SU-DHL-6 (cell line): ENCODE data around the gene NXPH1.

Experiments
- H2AFZ ChIP-seq: fragments of 200-600 bp; sonication (generic); 2 replicates; pipeline ENCODE4 v1.6.1; 2014; ENCODE audit warnings: low read depth, mild to moderate bottlenecking, moderate library complexity, mixed read lengths, antibody characterized with exemption, low read length; ENCODE audit not compliant: severe bottlenecking
- H3F3A ChIP-seq: fragments of 200-600 bp; shearing (Covaris generic); 2 replicates; pipeline ENCODE4 v1.6.0; 2016; ENCODE audit warnings: antibody characterized with exemption, mild to moderate bottlenecking; ENCODE audit not compliant: insufficient read depth
- H3K27ac ChIP-seq: fragments of 200-600 bp; sonication (generic); 2 replicates; pipeline ENCODE4 v1.5.1; 2016; ENCODE audit warnings: low read depth, mild to moderate bottlenecking, low read length, moderate library complexity, mixed read lengths
- H3K27me3 ChIP-seq: fragments of 200-600 bp; sonication (generic), shearing (Covaris generic); 2 replicates; pipeline ENCODE4 v1.6.0; 2014; ENCODE audit warnings: mild to moderate bottlenecking, low read length
- H3K36me3 ChIP-seq: fragments of 200-600 bp; sonication (generic); 2 replicates; pipeline ENCODE4 v1.6.1; 2014; ENCODE audit warnings: mild to moderate bottlenecking, low read length, mixed read lengths
- H3K4me2 ChIP-seq: fragments of 300-600, 200-600 bp; shearing (Covaris generic), sonication (generic); 2 replicates; pipeline ENCODE4 v1.6.0; 2014; ENCODE audit warnings: low read length, low read depth, mild to moderate bottlenecking; ENCODE audit not compliant: poor library complexity, severe bottlenecking
- H3K4me3 ChIP-seq: fragments of 200-600 bp; sonication (generic); 2 replicates; pipeline ENCODE4 v1.5.1; 2014; ENCODE audit warnings: antibody characterized with exemption, low read length, mild to moderate bottlenecking, mixed read lengths; ENCODE audit not compliant: insufficient read depth, poor library complexity, severe bottlenecking
- H3K79me2 ChIP-seq: fragments of 200-600 bp; sonication (generic); 2 replicates; pipeline ENCODE4 v1.6.1; 2014; ENCODE audit warnings: mild to moderate bottlenecking, low read length, moderate library complexity; ENCODE audit not compliant: insufficient read depth
- H3K9ac ChIP-seq: fragments of 200-600 bp; sonication (generic); 2 replicates; pipeline ENCODE4 v1.7.0; 2014; ENCODE audit warnings: mild to moderate bottlenecking, low read length
- H3K9me2 ChIP-seq: fragments of 200-600 bp; sonication (generic); replicated peaks from 2 replicates; pipeline ENCODE4 v1.6.1; 2014; ENCODE audit warnings: low read length; ENCODE audit not compliant: insufficient read depth
- H3K9me3 ChIP-seq: fragments of 200-600 bp; sonication (generic); 2 replicates; pipeline ENCODE4 v1.6.1; 2014; ENCODE audit warnings: low read length, mixed read lengths; ENCODE audit not compliant: insufficient read depth
- H4K20me1 ChIP-seq: fragments of 200-600 bp; sonication (generic); 2 replicates; pipeline ENCODE4 v1.6.1; 2014; ENCODE audit warnings: low read depth, mild to moderate bottlenecking, antibody characterized with exemption, low read length, moderate library complexity, mixed read lengths
- EZH2phosphoT487 ChIP-seq: fragments of 200-600 bp; sonication (generic), shearing (Covaris generic); conservative IDR thresholded peaks from 2 replicates; pipeline ENCODE4 v1.6.1; 2018; ENCODE audit warnings: mild to moderate bottlenecking, antibody characterized with exemption, low read length, moderate library complexity, mixed read lengths
- TF ChIP-seq, protein P1 (sequence below): fragments of 200-600 bp; sonication (generic); IDR thresholded peaks from one replicate; pipeline ENCODE4 v1.5.1; 2017; ENCODE audit warnings: antibody characterized with exemption, mild to moderate bottlenecking, low read length, moderate library complexity; ENCODE audit not compliant: insufficient read depth, poor library complexity, severe bottlenecking

Gene NXPH1

DNA sequence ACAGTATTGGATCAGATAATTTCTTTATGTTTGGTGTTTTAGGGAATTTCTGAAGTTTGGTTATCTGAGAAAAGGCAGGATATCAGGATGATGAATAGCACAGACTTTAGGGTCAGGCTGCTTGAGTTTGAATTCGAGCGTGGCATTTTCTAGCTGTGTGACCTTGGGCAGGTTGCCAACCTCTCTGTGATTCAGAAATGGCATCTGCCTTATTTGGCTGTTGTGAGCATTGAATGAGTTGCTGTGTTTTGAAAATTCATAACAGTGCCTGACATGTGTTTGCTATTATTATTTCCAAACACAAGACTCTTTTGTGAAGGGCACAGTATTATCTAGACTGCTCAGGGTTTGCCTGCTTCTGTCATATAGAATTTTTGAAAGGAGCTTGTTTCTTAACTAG lies 66.9 kb downstream of the NXPH1 start:
- Histone ChIP-seq H3K4me2 (no peak overlapping the region), H4K20me1 (no peaks in the 10 kb centered on the region), H3K79me2 (no peaks in the 10 kb centered on the region), H3K4me3 (no peak overlapping the region), H3F3A (no peaks in the 10 kb centered on the region), H3K9me2 (no peaks in the 10 kb centered on the region), H3K27me3 (no peaks in the 10 kb centered on the region), H3K9me3 (no peaks in the 10 kb centered on the region), H3K9ac (no peak overlapping the region), H2AFZ (no peak overlapping the region), H3K36me3 (no peaks in the 10 kb centered on the region), H3K27ac (no peak overlapping the region)
- TF ChIP-seq EZH2phosphoT487, result no peak
- TF ChIP-seq, protein P1, sequence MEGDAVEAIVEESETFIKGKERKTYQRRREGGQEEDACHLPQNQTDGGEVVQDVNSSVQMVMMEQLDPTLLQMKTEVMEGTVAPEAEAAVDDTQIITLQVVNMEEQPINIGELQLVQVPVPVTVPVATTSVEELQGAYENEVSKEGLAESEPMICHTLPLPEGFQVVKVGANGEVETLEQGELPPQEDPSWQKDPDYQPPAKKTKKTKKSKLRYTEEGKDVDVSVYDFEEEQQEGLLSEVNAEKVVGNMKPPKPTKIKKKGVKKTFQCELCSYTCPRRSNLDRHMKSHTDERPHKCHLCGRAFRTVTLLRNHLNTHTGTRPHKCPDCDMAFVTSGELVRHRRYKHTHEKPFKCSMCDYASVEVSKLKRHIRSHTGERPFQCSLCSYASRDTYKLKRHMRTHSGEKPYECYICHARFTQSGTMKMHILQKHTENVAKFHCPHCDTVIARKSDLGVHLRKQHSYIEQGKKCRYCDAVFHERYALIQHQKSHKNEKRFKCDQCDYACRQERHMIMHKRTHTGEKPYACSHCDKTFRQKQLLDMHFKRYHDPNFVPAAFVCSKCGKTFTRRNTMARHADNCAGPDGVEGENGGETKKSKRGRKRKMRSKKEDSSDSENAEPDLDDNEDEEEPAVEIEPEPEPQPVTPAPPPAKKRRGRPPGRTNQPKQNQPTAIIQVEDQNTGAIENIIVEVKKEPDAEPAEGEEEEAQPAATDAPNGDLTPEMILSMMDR, result no peak

DNA sequence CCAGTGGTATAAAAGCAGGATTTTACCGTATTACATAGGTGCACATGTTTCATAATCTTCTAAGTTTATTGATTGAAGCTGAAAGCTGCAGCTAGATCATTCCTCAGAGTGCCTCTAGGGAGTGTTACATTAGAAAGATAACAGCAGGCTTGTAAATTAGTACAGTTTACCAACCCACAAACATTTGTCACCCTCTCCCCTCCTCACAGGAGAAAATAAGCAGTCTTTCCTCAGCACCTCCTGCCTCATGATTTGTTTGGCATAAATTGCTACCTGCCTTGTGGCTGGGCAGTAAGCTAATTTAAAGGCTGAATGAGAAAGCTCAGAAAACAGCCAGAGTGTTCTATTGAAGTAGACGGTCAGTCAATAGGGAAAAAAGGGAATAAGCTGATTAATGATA lies 74.2 kb downstream of the NXPH1 start:
- Histone ChIP-seq H3K27ac (no peak overlapping the region), H3K27me3 (no peaks in the 10 kb centered on the region), H3K9me3 (no peaks in the 10 kb centered on the region), H3K79me2 (no peaks in the 10 kb centered on the region), H3K4me3 (no peak overlapping the region), H3F3A (no peaks in the 10 kb centered on the region), H3K9ac (no peak overlapping the region), H3K36me3 (no peaks in the 10 kb centered on the region), H3K4me2 (no peak overlapping the region), H3K9me2 (no peaks in the 10 kb centered on the region), H4K20me1 (no peaks in the 10 kb centered on the region), H2AFZ (no peak overlapping the region)
- TF ChIP-seq, protein P1, result no peak
- TF ChIP-seq EZH2phosphoT487, result no peak

DNA sequence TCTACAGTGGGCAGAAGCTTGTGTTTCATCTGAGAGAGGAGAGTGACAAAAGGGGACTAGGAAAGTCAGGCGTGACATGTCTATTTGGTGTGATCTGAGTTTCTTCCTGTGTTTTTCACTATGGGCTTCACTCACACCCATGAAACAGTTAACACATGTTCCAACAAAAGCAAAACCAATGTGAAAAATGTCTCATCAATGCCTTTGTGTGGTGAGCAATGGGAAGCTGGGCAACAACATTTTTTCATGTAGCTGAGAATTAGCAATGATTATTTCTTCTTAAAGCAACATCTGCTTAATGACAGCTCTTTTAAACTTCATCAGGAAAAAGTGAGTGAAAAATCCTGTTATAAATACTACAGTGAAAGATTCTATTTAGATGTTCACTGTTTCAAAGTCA lies 76.2 kb downstream of the NXPH1 start:
- H3K9me3 ChIP-seq, result no peaks in the 10 kb centered on the region
- no peaks in the 10 kb centered on the region for H3K9me2 ChIP-seq
- H2AFZ ChIP-seq, result no peak overlapping the region
- TF ChIP-seq EZH2phosphoT487, result no peak
- TF ChIP-seq, protein P1, result no peak
- no peaks in the 10 kb centered on the region for H3K79me2 ChIP-seq
- H4K20me1 ChIP-seq, result no peaks in the 10 kb centered on the region
- H3K36me3 ChIP-seq, result no peaks in the 10 kb centered on the region
- no peak overlapping the region for H3K9ac ChIP-seq
- no peak overlapping the region for H3K4me3 ChIP-seq
- H3K4me2 ChIP-seq, result no peak overlapping the region
- no peak overlapping the region for H3K27ac ChIP-seq
- no peaks in the 10 kb centered on the region for H3F3A ChIP-seq
- H3K27me3 ChIP-seq, result no peaks in the 10 kb centered on the region
